HG03469 (cell line): ENCODE results near the gene CLIC5.

Experiments used
- ATAC-seq: cut with Tn5 transposase; IDR thresholded peaks from one replicate; pipeline ENCODE4 v1.9.1; 2021; ENCODE audit warnings: mild to moderate bottlenecking, moderate library complexity, moderate number of reproducible peaks; ENCODE audit not compliant: unreplicated experiment

The CLIC5 gene

DNA sequence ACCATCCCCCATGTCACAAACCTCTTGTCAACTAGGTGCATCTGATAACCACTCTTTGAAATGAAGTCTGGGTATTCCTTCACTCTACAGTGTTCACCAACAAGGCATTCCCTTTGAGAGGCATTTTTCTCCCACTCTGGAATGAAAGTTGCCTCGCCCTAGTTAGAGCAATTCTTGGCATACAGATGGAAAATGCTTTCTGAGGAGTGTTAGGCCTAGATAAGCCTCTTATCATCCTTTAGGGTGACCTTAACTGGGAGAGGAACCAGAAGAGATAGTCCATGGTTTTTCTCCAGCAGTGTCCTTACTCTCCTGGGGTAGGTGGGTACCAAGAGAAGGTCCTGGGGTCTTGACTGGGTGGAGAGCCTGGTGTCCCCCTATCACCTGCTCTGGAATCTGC lies 14.8 kb downstream of the CLIC5 start:
- ATAC-seq, result no peak

DNA sequence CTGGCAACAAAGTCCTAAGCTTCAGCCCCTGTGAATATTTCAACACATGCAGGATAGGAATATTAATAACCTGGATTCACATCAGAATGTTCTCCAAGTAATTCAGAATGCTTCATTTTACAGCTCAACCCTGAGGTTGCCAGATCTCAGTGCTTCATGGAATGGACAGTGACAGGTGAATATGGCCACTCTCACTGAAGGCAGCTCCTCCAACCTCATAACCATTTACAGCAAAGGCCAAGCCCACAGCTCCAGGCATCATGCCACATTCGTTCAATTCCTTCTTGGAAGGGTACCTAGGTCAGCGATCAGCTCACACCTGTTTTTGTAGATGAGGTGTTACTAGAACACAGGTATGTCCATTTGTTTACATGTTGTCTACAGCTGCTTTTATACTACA lies 17.1 kb downstream of the CLIC5 start:
- no peak for ATAC-seq

- no peak for ATAC-seq
These were observed 17.7 kb downstream of the CLIC5 start for GRCh38 chr6:45997875-45998506.

DNA sequence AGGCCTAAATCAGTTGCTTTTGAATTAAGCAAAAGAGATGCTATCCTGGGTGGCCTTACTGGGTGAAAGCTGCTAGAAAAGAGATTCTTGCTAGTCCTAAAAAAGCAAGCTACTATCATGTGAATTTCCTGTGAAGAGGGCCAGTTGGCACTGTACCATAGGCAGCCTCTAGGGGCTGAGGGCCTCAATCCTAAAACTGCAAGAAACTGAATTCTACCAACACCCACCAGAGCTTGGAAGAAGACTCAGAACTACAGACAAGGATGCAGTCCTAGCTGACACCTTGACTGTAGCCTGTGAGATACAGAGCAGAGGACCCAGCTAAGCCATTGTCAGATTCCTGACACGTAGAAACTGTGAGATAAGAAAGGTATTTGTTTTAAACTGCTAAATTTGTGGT lies 24.5 kb downstream of the CLIC5 start:
- no peak for ATAC-seq

DNA sequence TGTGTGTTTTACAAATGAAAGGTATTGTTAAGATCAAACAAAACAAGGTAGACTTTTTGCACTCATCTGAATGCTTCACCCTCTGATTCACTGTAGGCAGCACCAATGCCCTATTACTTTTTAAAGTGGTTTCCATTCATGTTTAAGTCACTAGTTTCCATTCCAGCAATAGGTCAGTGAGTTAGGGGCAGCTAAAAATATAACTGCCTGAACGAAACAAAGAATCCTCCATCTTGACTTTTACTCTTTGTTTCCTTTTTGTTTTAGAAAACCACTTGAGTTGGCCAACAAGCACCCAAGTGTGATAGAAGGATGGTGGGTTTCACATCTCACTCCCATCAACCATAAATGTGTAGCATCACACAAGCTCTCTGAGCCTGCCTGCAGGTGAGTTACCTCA lies 25.5 kb downstream of the CLIC5 start:
- ATAC-seq, result no peak

- ATAC-seq, result no peak
These were observed 27.0 kb downstream of the CLIC5 start for GRCh38 chr6:45988635-45989034.

DNA sequence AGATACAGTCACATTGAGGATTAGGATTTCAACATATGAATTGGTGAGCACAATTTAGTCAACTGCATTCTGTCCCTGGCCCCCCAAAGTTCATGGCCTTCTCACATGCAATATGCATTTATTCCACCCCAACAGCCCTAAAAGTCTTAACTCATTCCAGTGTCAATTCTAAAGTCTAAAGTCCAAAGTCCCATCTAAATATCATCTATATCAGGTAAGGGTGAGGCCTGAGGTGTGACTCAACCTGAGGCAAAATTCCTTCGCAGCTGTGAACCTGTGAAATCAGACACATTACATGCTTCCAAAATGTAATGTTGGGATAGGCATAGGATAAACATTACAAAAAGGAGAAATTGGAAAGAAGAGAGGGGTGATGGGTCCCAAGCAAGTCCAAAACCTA lies 27.8 kb downstream of the CLIC5 start:
- ATAC-seq, result no peak

DNA sequence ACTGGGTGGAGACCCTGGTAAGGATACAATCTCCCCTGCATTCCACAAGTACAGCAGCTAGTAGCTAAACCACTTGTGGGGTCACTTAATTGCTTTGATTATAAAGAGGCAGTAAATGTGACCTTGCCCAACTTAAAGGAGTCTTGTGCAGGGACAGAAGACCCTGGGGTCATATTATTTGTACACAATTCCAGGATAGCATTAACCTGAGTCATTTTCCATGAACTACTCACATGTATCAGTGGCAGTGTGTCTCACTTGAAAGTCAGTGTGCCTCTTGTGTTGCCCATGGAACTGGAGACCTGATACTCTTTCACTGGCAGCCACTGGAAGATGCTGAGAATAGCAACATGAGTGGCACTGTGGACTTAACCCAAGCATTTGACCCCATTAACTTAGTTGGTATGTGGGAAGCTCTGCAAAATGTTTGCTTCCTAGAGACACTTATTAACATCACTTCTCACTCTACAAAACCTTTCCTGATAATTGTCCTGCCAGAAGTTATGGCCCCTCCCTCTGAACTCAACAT lies 28.9 kb downstream of the CLIC5 start:
- no peak for ATAC-seq

DNA sequence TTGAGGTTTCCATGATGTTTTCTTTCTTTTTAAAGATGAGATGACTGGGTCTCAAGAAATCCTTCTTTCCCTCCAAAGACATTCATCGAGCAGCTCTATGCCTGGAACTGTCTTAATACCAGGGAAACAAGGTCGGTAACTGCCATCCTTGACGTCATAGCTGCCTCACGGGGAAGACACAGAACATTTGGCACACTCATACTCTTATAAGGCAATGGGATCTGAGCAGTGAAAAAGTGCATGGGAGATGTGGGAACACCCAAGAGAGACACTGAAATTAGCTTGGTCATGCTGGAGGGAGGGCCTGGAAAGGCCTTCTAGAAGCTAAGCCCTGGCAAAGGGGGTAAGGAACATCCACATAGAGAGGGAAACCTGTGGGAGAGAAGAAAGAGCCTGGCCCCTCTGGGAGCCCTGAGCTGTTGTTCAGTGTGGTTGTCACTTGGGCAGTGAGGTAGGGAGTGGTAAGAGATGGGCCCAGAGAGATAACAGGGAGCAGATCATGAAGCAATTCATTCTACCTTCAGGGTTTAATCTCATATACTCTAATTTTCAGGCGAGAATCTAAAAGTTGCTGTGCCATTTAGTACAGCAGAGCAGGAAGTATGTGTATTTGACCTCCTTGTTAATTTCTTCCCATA lies 30.8 kb downstream of the CLIC5 start:
- ATAC-seq, result no peak

DNA sequence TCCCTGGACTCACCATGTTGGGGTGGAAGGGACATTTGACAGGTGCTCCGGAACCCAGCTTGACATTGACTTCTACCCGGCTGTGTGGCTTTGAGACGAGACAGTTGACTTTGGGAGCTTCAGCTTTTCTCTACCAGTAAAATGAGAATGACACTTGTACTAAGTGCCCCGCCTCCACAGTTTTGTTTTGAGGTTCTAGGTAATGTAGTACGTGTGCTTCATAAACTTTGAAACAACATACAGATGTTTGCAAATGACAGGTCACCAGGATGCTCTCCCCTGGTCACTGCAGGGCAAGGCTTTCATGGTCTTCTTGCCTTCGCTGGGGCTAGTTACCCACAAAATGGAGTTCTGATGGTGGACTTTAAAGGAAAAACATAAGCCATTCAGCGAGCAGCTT lies 31.3 kb downstream of the CLIC5 start:
- no peak for ATAC-seq

DNA sequence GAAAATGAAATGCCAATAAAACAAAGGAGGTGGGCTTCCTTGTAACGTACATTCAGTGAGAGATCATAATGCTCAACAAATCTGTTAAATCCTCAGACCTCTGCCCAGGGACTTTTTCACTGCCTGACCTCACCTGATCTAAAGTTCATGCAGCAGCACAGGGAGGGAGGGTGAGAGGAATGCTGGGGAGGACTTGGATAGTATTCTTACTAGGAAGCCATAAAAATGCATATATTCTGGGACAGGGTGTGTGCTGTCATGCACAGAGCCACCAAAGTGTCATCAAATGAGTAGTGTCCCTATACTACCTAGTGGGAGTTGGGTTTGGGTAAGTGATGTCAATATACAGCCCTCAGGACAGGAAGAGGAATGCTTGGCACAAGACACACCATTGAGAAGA lies 32.6 kb downstream of the CLIC5 start:
- ATAC-seq, result no peak

GRCh38 chr6:45982280-45983036 lies 33.2 kb downstream of the CLIC5 start:
- ATAC-seq, result no peak

DNA sequence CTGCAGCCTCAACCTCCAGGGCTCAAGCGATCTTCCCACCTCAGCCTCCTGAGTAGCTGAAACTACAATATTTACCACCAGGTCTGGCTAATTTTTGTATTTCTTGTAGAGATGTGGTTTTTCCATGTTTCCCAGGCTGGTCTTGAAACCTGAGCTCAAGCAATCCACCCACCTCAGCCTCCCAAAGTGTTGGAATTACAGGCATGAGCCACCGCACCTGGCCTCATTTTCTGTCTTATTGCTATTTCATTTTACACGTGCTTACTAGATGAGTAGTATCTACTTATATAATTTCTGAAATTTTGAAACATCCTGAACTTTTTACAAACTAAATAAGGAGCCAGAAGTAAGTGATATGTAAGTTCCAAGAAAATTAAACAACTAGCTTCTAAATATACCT lies 34.6 kb downstream of the CLIC5 start:
- ATAC-seq, result no peak

GRCh38 chr6:45979311-45979710 lies 36.3 kb downstream of the CLIC5 start:
- ATAC-seq, result no peak

DNA sequence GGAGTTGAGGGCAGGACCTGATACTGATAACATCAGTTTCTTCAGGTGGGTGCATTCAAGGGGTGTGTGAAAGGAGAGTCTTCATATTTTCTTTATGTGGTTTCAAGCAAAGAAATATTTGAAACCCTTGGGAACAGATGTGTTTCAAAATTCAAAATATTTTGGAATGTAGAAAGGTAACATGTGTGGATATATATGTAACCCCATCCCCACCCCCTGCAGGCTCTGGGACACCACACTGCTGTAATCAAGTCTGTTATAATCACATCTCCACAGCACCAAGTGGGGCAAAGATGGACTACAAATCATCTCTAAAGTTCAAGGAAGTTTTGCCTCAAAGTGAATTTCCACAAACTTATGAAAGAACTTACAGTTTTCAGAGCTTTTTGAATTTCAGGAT lies 41.1 kb downstream of the CLIC5 start:
- no peak for ATAC-seq

DNA sequence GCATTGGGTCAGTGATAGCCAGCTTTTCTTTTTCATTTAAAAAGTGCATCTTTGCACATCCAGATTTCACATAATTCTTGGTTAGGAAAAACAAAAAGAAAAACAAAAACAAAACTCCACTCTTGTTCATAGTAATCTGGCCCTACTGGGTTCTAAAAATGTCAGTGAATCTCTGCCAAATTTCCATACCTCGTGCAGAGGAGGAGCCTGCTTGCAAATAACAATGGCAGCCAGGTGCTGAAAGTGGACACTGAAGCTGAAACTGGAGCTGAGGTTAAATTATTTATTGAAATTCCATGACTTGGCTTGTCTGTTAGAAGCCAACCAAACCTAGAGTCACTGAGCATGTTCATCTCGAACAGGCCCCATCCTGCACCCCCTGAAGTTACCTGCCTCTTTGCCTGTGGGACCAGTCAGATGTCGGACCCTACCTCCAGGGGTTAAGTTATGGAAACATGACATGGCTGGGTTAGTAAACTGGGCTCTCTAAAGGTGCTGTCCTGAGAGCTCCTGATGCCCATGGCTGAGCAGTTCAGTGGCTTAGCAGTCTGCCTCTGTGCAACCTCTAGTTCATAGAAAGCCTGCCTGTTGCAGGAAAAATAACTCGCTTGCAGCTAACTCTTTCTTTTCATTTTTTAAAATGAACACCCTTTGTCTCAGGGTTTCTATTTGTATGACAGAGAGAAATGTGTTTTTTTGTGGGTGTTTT lies 42.7 kb downstream of the CLIC5 start:
- ATAC-seq, result no peak

DNA sequence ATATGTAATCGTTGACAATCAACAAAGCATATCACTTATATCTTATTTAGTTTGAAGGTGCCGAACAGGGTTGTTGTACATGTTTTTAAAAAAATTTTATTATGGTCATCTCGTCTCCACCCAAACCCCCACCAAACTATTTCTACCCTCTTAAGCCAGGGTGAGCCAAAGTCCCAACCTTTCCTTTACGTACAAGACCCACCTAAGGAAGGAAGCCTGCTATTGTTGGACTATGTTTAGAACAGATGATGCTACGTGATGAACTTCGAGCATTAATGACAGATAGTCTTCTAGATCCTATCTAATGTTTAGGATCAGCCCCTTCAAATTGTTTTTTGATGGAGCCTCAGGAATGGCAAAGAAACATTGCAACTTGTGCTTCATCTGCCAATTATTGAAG lies 44.4 kb downstream of the CLIC5 start:
- ATAC-seq, result no peak

- ATAC-seq, result no peak
These were observed 45.3 kb downstream of the CLIC5 start for GRCh38 chr6:45970326-45970725.

DNA sequence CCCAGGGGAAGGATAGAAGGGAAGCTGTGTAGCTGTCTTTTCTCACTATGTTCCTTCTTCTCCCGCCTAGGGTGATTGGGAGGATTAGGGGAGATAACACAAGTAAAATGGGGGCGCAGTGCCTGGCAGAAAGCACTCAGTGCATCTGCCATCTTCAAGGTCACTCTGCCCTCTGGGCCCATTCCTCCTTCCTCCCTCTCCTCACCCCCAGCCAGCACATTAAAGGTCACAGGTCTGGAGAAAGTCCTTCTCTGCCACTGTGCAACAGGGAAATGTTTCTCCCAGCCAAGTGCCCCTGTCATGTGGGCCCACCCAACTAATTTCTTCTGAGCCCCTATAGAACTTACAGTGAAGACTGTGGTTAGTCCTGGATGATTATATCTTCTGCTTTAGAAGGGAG lies 45.8 kb downstream of the CLIC5 start:
- ATAC-seq, result no peak

GRCh38 chr6:45969026-45969425 lies 46.6 kb downstream of the CLIC5 start:
- no peak for ATAC-seq

DNA sequence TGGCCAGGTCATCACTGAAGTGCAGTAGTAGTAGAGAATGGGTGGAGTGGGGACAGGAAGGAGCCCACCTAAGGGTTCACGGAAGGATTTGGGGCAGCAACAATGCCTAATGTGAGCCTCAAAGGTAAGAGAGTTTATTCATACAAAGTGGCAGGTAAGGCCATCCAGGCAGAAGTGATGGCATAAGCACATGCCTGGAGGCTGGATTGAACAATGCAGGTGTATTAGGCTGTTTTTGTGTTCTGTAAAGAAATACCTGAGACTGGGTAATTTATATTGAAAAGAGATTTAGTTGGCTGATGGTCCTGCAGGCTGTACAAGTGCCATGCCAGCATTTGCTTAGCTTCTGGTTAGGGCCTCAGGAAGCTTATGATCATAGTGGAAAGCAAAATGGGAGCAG lies 48.3 kb downstream of the CLIC5 start:
- no peak for ATAC-seq
